ENCODE data around the gene USP17L30.
"Not testable (repeated sequence)": the region's sequence is repeated elsewhere in the genome, so short reads cannot be mapped to it uniquely, and the experiment has no call there.

USP17L30 gene, protein sequence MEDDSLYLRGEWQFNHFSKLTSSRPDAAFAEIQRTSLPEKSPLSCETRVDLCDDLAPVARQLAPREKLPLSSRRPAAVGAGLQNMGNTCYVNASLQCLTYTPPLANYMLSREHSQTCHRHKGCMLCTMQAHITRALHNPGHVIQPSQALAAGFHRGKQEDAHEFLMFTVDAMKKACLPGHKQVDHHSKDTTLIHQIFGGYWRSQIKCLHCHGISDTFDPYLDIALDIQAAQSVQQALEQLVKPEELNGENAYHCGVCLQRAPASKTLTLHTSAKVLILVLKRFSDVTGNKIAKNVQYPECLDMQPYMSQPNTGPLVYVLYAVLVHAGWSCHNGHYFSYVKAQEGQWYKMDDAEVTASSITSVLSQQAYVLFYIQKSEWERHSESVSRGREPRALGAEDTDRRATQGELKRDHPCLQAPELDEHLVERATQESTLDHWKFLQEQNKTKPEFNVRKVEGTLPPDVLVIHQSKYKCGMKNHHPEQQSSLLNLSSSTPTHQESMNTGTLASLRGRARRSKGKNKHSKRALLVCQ

DNA sequence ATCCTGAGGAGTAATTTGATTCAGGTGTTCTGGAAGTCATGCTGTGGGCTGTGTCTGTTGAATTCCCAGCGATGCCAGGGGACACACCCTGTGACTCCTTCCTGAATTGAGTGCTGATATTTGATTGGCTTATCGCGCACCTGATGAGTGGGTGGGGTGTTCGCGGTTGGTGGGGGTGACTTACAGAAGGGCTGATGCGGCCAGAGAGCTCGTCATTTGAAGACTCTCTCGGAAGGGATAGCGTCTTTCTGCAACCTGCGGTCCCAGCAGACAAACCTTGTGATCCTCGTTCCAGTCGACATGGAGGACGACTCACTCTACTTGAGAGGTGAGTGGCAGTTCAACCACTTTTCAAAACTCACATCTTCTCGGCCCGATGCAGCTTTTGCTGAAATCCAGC is at the start of gene USP17L30:
USP17L30 (plus strand) TSS at position 301 of the 400 bp plus-strand sequence; CDS start at position 301, 0 bp downstream.
- DNase-seq (ENCODE audit: low spot score): not testable (repeated sequence)

DNA sequence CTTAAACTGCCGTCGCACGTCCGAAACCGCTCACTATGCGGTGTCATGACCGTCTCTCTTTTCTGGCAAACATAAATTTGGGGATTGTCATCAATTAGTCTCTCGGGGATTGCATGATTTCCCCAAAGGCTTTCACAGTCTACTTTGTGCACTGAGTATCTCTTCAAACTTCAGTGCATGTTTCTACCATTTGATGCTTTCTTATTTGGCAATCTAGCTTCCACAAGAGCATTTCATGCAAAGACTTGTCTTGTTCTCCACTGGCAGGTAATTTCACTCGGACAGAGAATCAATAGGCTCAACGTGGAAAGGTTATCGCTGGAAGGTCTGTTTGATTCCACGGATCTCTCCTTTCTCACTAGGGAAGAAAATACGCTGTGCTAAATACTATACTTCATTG is 38.7 kb upstream of the USP17L30 start:
- not testable (repeated sequence) for DNase-seq (ENCODE audit: low spot score)

DNA sequence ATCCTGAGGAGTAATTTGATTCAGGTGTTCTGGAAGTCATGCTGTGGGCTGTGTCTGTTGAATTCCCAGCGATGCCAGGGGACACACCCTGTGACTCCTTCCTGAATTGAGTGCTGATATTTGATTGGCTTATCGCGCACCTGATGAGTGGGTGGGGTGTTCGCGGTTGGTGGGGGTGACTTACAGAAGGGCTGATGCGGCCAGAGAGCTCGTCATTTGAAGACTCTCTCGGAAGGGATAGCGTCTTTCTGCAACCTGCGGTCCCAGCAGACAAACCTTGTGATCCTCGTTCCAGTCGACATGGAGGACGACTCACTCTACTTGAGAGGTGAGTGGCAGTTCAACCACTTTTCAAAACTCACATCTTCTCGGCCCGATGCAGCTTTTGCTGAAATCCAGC is 38.1 kb upstream of the USP17L30 start, which contains the start of gene USP17L24:
USP17L24 (plus strand) TSS at position 301 of the 400 bp plus-strand sequence; CDS start at position 301, 0 bp downstream.
- not testable (repeated sequence) for DNase-seq (ENCODE audit: low spot score)

DNA sequence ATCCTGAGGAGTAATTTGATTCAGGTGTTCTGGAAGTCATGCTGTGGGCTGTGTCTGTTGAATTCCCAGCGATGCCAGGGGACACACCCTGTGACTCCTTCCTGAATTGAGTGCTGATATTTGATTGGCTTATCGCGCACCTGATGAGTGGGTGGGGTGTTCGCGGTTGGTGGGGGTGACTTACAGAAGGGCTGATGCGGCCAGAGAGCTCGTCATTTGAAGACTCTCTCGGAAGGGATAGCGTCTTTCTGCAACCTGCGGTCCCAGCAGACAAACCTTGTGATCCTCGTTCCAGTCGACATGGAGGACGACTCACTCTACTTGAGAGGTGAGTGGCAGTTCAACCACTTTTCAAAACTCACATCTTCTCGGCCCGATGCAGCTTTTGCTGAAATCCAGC is 33.3 kb upstream of the USP17L30 start, which contains the start of gene USP17L25:
USP17L25 (plus strand) TSS at position 301 of the 400 bp plus-strand sequence; CDS start at position 301, 0 bp downstream.
- DNase-seq (ENCODE audit: low spot score): not testable (repeated sequence)

DNA sequence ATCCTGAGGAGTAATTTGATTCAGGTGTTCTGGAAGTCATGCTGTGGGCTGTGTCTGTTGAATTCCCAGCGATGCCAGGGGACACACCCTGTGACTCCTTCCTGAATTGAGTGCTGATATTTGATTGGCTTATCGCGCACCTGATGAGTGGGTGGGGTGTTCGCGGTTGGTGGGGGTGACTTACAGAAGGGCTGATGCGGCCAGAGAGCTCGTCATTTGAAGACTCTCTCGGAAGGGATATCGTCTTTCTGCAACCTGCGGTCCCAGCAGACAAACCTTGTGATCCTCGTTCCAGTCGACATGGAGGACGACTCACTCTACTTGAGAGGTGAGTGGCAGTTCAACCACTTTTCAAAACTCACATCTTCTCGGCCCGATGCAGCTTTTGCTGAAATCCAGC is 28.6 kb upstream of the USP17L30 start, which contains the start of gene USP17L26:
USP17L26 (plus strand) TSS at position 301 of the 400 bp plus-strand sequence; CDS start at position 301, 0 bp downstream.
- DNase-seq (ENCODE audit: low spot score): not testable (repeated sequence)

DNA sequence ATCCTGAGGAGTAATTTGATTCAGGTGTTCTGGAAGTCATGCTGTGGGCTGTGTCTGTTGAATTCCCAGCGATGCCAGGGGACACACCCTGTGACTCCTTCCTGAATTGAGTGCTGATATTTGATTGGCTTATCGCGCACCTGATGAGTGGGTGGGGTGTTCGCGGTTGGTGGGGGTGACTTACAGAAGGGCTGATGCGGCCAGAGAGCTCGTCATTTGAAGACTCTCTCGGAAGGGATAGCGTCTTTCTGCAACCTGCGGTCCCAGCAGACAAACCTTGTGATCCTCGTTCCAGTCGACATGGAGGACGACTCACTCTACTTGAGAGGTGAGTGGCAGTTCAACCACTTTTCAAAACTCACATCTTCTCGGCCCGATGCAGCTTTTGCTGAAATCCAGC is 23.8 kb upstream of the USP17L30 start, which contains the start of gene USP17L5:
USP17L5 (plus strand) TSS at position 301 of the 400 bp plus-strand sequence; CDS start at position 301, 0 bp downstream.
- not testable (repeated sequence) for DNase-seq (ENCODE audit: low spot score)

DNA sequence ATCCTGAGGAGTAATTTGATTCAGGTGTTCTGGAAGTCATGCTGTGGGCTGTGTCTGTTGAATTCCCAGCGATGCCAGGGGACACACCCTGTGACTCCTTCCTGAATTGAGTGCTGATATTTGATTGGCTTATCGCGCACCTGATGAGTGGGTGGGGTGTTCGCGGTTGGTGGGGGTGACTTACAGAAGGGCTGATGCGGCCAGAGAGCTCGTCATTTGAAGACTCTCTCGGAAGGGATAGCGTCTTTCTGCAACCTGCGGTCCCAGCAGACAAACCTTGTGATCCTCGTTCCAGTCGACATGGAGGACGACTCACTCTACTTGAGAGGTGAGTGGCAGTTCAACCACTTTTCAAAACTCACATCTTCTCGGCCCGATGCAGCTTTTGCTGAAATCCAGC is 19.1 kb upstream of the USP17L30 start, which contains the start of gene USP17L27:
USP17L27 (plus strand) TSS at position 301 of the 400 bp plus-strand sequence; CDS start at position 301, 0 bp downstream.
- not testable (repeated sequence) for DNase-seq (ENCODE audit: low spot score)

DNA sequence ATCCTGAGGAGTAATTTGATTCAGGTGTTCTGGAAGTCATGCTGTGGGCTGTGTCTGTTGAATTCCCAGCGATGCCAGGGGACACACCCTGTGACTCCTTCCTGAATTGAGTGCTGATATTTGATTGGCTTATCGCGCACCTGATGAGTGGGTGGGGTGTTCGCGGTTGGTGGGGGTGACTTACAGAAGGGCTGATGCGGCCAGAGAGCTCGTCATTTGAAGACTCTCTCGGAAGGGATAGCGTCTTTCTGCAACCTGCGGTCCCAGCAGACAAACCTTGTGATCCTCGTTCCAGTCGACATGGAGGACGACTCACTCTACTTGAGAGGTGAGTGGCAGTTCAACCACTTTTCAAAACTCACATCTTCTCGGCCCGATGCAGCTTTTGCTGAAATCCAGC is 14.3 kb upstream of the USP17L30 start, which contains the start of gene USP17L28:
USP17L28 (plus strand) TSS at position 301 of the 400 bp plus-strand sequence; CDS start at position 301, 0 bp downstream.
- DNase-seq (ENCODE audit: low spot score): not testable (repeated sequence)

DNA sequence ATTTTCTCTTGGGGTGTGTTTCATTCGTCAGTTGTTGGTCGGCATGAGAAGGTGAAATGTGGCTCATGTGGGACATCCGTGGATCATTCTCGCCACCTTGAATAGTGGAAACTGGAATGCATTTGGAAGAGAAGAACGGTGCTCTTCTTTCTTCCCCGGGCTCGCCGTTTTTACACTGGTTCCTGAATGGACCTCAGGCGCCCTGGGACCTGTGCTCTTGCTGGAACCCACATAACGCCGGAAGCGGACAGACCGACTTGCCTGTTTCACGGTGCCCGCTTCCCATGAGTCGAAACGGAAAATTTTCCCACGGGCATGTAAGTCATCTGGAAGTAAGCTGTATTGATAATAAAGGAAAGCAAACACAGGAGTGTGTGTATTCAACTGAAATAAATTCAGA is 12.1 kb upstream of the USP17L30 start:
- not testable (repeated sequence) for DNase-seq (ENCODE audit: low spot score)

DNA sequence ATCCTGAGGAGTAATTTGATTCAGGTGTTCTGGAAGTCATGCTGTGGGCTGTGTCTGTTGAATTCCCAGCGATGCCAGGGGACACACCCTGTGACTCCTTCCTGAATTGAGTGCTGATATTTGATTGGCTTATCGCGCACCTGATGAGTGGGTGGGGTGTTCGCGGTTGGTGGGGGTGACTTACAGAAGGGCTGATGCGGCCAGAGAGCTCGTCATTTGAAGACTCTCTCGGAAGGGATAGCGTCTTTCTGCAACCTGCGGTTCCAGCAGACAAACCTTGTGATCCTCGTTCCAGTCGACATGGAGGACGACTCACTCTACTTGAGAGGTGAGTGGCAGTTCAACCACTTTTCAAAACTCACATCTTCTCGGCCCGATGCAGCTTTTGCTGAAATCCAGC is 9.6 kb upstream of the USP17L30 start, which contains the start of gene USP17L29:
USP17L29 (plus strand) TSS at position 301 of the 400 bp plus-strand sequence; CDS start at position 301, 0 bp downstream.
- DNase-seq (ENCODE audit: low spot score): not testable (repeated sequence)

DNA sequence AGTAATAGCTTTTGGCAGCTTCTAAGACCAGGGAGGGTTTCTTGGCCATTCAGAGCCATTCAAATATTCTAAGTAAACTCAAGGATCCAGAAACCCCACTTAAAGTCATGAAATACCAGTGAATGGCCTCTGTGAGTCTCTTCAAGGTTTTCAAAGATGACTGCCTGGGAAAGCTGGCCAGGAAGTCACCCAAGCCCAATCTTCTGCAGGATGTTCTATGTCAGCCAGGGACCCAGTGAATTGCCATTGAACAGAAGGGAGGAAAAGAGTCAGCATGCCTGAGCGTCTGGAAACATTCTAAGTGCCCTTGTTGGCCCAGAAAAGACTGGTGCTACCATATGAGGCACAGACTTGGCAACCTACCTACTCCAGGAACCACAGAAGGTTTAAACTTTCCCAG is 17.0 kb downstream of the USP17L30 start:
- not testable (repeated sequence) for DNase-seq (ENCODE audit: low spot score)

DNA sequence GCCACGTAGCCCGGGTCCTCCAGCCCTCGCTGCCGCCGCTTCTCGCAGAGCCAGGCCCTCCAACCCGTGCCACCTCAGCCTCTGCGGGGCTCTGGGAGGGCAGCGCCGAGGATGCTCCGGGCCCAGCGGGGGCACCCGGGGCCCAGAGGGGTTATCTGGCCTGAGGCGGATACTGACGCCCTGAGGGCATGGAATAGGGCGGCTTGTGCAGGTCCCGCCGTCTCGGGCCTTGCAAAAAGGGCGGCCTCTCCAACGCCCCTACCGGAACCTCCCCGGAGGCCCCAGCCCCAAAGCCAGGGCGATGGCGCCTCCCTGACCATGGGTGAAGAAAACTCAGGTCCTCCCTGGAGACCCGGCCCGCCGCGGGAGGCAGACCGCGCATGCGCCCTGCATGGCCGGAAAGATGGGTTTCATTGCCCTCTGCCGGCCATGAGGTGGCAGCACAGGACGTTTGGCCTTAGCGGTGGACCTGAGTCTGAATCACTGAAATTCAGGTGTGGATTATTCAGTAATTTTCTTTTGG is 18.1 kb downstream of the USP17L30 start:
- DNase-seq (ENCODE audit: low spot score): not testable (repeated sequence)

DNA sequence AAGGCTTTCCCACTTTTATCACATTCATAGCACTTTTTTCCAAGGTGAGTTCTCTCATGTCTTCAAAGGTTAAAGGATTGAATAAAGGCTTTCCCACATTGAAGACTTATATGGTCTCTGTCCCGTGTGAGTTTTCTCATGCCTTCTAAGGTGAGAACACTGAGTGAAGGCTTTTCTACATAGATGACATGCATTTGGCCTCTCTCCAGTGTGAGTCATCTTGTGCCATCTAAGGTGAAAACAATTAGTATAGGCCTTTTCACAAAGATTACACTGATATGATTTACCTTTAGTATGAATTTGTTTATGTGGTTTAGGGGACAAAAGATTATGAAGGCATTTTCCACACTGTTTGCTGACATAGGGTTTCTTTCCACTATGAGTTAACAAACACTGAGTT is 21.2 kb downstream of the USP17L30 start:
- DNase-seq (ENCODE audit: low spot score): no peak

DNA sequence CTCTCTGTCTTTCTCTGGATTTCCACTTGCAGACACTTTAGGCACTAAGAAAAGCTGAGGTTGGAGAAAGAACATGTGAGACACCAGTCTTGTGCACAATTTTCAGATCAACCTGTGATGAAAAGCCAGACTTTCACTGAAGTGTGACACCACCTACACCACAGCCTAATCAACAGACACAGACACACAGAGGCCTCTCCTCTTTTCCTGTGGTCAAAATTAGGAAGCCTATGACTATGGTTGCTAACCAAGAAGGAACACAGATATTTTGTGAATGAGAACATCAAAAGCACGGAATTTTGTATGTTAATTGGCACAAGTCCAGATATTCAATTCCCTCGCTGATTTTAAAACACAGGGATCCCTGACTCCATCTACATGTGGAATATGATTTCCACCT is 26.1 kb downstream of the USP17L30 start:
- not testable (repeated sequence) for DNase-seq (ENCODE audit: low spot score)

DNA sequence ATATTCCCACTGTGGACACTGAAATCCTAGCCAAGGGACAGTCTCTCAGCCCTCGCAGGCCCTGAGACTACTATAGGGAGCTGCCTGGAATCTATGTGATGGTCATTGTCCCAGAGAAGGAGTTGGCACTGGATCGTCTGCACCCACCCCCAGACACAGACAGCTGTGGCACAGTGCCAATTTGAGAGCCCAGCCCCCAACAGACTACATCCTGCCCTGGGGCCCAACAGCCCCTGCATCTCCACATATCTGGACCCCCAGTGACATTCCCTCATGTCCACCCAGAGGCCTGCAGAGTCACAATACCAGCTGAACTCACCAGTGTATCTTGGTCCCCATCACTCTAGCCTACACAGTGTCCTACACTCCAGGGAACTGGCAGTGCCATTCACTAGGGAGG is 42.8 kb downstream of the USP17L30 start:
- DNase-seq (ENCODE audit: low spot score): not testable (repeated sequence)

DNA sequence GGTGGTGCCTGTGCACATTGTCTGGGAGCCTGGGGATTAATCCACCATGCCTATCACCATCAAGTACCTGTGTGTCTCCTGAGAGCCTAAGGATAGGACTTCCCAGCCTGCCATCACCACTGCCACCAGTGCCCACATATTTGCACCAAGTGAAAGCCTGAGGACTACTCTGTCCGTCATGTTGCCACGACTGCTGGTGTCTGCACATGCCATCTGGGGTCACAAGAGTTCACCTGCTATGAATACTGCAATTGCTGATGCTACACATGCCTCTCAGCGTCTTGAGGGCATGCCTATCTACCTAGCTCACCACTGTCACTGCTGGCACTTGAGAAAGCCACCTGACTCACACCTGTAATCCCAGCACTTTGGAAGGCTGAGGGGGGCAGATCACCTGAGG is 43.6 kb downstream of the USP17L30 start:
- DNase-seq (ENCODE audit: low spot score): not testable (repeated sequence)

DNA sequence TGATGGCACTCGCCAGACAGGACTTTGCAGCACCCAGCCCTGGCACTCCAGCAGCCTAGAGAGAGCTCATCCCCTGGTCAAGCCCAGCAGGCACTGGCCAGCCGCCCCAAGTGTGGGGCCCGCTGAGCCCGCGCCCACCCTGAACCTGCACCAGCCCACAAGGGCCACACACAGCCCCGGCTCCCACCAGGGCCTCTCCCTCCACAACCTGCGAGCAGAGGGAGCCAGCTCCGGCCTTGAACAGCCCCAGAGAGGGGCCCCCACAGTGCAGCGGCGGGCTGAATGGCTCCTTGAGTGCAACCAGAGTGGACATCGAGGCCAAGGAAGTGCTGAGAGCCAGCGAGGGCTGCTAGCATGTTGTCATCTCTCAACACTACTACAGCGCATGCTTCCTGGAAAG is 46.9 kb downstream of the USP17L30 start:
- DNase-seq (ENCODE audit: low spot score): no peak
